CD4-positive, CD25-positive, alpha-beta regulatory T cell (primary cell): Measurements from ENCODE around the gene HS3ST4. TPM values are rescaled to one million over a fixed set of nuclear protein-coding genes. Genes with fewer than 3 reads are reported as not detected.
A peak's percentile ranks its signal among the peaks of the same experiment; 100 is the strongest.
"Not testable (repeated sequence)": the region's sequence is repeated elsewhere in the genome, so short reads cannot be mapped to it uniquely, and the experiment has no call there.

ENCODE experiments used
- ATAC-seq, 2 donors: fragments of 150-1000 bp; cut with Tn5 transposase; one replicate each; pipeline ENCODE4 v1.10.0; 2021; ENCODE audit warnings: low read depth in 2 of 2, moderate number of reproducible peaks in 2 of 2, moderate library complexity in 1 of 2
- DNase-seq, 3 donors: peaks; one replicate each; pipeline versions ENCODE4 v3.0.0 to v3.0.0-alpha.2; 2012 to 2022; ENCODE audit warnings: mixed read lengths in 1 of 3
- H3K27ac ChIP-seq: one replicate; pipeline ENCODE4 v1.7.0; 2013; ENCODE audit warnings: mild to moderate bottlenecking, low read length; ENCODE audit not compliant: insufficient read depth, poor library complexity, severe bottlenecking
- H3K27me3 ChIP-seq: one replicate; pipeline ENCODE4 v1.7.0; 2013; ENCODE audit warnings: low read length; ENCODE audit not compliant: control insufficient read depth, insufficient read depth
- H3K36me3 ChIP-seq: one replicate; pipeline ENCODE4 v1.7.0; 2013; ENCODE audit warnings: mild to moderate bottlenecking, low read length, moderate library complexity; ENCODE audit not compliant: control insufficient read depth, insufficient read depth
- H3K4me1 ChIP-seq: 2 replicates; pipeline ENCODE4 v1.7.0; 2013; ENCODE audit warnings: mild to moderate bottlenecking, low read length; ENCODE audit not compliant: insufficient read depth, control insufficient read depth, poor library complexity, severe bottlenecking
- H3K4me3 ChIP-seq: one replicate; pipeline ENCODE4 v1.7.0; 2013; ENCODE audit warnings: low read depth, mild to moderate bottlenecking, low read length, moderate library complexity
- H3K9me3 ChIP-seq, 2 experiments: 1 replicate in 1 of 2; 2 replicates in 1 of 2; pipeline ENCODE4 v1.7.0; 2013; ENCODE audit warnings: low read length in 2 of 2, mild to moderate bottlenecking in 1 of 2, moderate library complexity in 1 of 2; ENCODE audit not compliant: control insufficient read depth in 2 of 2
- H3K27ac Mint-ChIP-seq, 3 donors: one replicate each; pipeline ENCODE4 v1.8.0; 2020 to 2022; ENCODE audit warnings: mild to moderate bottlenecking in 3 of 3, mixed read lengths in 3 of 3, moderate library complexity in 2 of 3
- H3K27me3 Mint-ChIP-seq: one replicate; pipeline ENCODE4 v1.8.0; 2022; ENCODE audit warnings: mild to moderate bottlenecking, mixed read lengths
- H3K36me3 Mint-ChIP-seq: one replicate; pipeline ENCODE4 v1.8.0; 2020; ENCODE audit warnings: mixed read lengths
- H3K4me1 Mint-ChIP-seq, 4 donors: one replicate each; pipeline ENCODE4 v1.8.0; 2020 to 2022; ENCODE audit warnings: mixed read lengths in 4 of 4, mild to moderate bottlenecking in 1 of 4
- H3K4me3 Mint-ChIP-seq, 4 donors: one replicate each; pipeline ENCODE4 v1.8.0; 2020 to 2022; ENCODE audit warnings: mild to moderate bottlenecking in 4 of 4, mixed read lengths in 4 of 4, moderate library complexity in 3 of 4
- H3K9me3 Mint-ChIP-seq, 7 donors: one replicate each; pipeline ENCODE4 v1.8.0; 2020 to 2022; ENCODE audit warnings: mixed read lengths in 7 of 7, mild to moderate bottlenecking in 3 of 7, moderate library complexity in 2 of 7
- polyA plus RNA-seq, 4 donors: library from polyadenylated mRNA; unstranded; fragments of 300-500 nt; fragmentation: Illumina TruSeq; gene quantifications; one replicate each; pipeline ENCODE4 v1.2.3, GENCODE V29; 2021
- total RNA-seq: library from RNA; stranded (reverse); gene quantifications from one replicate; pipeline ENCODE4 v1.2.3, GENCODE V29; 2022

HS3ST4 gene
- total and polyA plus RNA-seq, 5 donors from 2014 or later = not detected

DNA sequence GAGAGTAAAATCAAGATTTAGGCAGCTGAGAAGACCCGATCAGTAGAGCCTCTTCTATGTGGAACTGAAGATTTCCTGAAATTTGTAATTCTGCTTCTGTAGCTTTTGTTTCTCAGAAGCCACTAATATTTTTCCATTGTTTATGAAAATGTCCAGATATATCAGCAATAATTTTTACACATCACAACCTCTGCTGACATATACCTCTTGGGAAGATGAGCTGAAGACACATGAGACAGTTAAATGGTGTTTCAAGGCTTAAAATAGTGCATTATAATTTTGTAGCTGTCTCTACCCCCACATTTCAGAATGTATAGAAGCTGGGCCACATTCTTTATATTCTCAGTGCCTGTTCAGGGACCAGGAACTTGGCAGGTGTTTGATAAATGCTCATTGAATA lies 320.6 kb downstream of the HS3ST4 start:
- Mint-ChIP-seq H3K4me1 (no peaks in the 10 kb centered on the region), H3K27ac (no peak overlapping the region), H3K27me3 (no peaks in the 10 kb centered on the region), H3K4me3 (no peak overlapping the region), H3K9me3 (peaks cover 0 to 15% (median 7%) of the 10 kb centered on the region in 7 donors), H3K36me3 (no peaks in the 10 kb centered on the region)
- no peaks in the 10 kb centered on the region for H3K36me3 ChIP-seq
- no peak overlapping the region for H3K27ac ChIP-seq
- peaks cover 2% of the 10 kb centered on the region for H3K27me3 ChIP-seq
- DNase-seq (no peak), ATAC-seq (no peak)
- H3K9me3 ChIP-seq = peaks cover 8 to 16% of the 10 kb centered on the region in 2 experiments
- no peaks in the 10 kb centered on the region for H3K4me1 ChIP-seq
- H3K4me3 ChIP-seq = no peak overlapping the region

DNA sequence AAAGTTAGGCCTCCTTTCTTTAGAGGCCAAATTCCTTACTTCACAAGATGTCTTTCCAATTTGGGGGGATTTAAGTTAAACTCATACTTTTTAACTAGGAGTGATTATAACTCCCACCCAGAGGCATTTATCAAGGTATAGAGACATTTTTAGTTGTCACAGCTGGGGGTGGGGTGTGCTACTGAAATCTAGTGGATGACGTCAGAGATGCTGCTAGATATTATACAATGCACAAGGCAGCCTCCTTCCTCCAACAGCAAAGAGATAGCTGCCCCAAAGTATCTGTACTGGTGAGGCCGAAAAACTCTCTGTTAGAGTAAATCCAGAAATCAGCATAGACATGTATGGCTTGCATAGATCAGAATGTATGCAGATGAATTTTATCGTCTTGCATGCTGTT lies 324.0 kb downstream of the HS3ST4 start:
- no peak for DNase-seq
- peaks cover 9 to 13% of the 10 kb centered on the region in 2 experiments for H3K9me3 ChIP-seq
- no peak overlapping the region for H3K4me3 ChIP-seq
- no peak overlapping the region for H3K4me3 Mint-ChIP-seq
- H3K4me1 ChIP-seq = no peaks in the 10 kb centered on the region
- no peaks in the 10 kb centered on the region for H3K27me3 ChIP-seq
- H3K36me3 ChIP-seq = no peaks in the 10 kb centered on the region
- H3K4me1 Mint-ChIP-seq = no peaks in the 10 kb centered on the region
- no peak overlapping the region for H3K27ac ChIP-seq
- H3K9me3 Mint-ChIP-seq = peaks cover 0 to 20% (median 4%) of the 10 kb centered on the region in 7 donors
- no peak for ATAC-seq
- H3K36me3 Mint-ChIP-seq = no peaks in the 10 kb centered on the region
- no peaks in the 10 kb centered on the region for H3K27me3 Mint-ChIP-seq
- H3K27ac Mint-ChIP-seq = no peak overlapping the region

DNA sequence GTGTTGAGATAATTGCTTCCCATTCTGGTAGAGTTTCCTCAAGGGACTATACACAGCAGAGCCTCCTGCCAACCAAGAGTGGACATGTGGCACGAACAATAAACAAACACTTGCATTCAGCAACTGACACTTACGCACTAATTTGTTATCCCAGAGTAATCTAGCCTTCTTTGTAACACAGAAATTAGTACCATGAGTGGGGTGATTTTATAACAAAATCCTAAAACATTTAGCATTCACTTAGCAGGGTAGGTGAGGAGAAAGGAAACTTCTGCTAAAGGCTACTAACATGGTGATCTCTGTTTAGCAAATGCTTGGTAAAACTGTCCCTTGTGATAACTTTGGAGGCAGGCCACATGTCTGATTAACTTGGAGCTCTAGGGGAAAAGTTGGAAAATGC lies 325.2 kb downstream of the HS3ST4 start:
- Mint-ChIP-seq H3K4me3 (no peak overlapping the region), H3K9me3 (peaks cover 0 to 20% (median 4%) of the 10 kb centered on the region in 7 donors), H3K36me3 (no peaks in the 10 kb centered on the region), H3K4me1 (no peaks in the 10 kb centered on the region), H3K27ac (no peak overlapping the region), H3K27me3 (peaks cover 1% of the 10 kb centered on the region)
- H3K4me1 ChIP-seq = no peaks in the 10 kb centered on the region
- no peaks in the 10 kb centered on the region for H3K36me3 ChIP-seq
- ATAC-seq (no peak), DNase-seq (no peak)
- peaks cover 9 to 13% of the 10 kb centered on the region in 2 experiments for H3K9me3 ChIP-seq
- no peaks in the 10 kb centered on the region for H3K27me3 ChIP-seq
- no peak overlapping the region for H3K4me3 ChIP-seq
- no peak overlapping the region for H3K27ac ChIP-seq

DNA sequence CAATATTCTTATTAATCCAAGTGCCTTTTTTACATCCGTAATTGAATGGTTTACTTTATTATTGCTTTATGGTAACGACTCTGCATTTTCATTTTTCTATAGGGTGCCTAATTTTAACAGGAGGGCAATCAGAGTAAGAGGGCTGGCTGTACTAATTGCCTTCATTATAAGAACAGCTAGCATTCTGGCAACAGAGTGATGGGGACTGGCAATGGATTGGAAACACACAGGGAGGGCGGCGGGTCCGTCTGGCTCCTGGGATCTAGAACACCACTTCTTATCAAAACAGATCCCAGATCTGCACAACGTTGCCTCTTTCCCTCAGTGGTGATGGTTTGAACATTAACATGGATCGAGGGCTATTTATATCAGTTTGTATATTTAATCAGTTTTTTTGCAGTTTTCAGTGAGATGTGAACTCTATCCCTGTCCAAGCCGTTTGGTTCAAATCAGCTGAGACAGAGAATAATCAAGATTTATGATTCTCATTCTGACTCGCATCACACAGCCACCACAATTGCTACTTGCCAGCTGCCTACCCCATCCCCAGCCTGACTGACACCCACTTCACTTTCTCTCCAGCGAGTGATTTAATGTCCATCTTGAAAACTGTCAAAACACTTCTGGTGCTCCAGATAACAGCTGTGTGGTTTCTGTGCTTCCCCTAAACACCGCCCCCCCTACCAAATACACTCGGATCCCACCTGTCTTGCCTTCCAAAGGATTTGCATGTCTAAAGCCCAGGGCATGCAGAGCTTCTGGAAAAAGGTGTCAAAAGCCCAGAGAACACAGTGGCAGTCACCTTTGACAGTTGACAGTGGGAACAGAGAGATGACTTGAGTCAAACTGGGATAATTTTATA lies 327.9 kb downstream of the HS3ST4 start:
- H3K27me3 Mint-ChIP-seq = peaks cover 7% of the 10 kb centered on the region
- Histone ChIP-seq H3K4me3 (no peak overlapping the region), H3K36me3 (no peaks in the 10 kb centered on the region), H3K4me1 (no peaks in the 10 kb centered on the region), H3K27me3 (no peaks in the 10 kb centered on the region), H3K9me3 (peaks cover 9 to 13% of the 10 kb centered on the region in 2 experiments), H3K27ac (no peak overlapping the region)
- H3K4me3 Mint-ChIP-seq = no peak overlapping the region
- H3K4me1 Mint-ChIP-seq = no peaks in the 10 kb centered on the region
- H3K36me3 Mint-ChIP-seq = no peaks in the 10 kb centered on the region
- peak overlapping the region in 1 of 3 donors; percentile 5 for H3K27ac Mint-ChIP-seq
- peaks cover 0 to 17% (median 4%) of the 10 kb centered on the region in 7 donors for H3K9me3 Mint-ChIP-seq
- ATAC-seq (no peak), DNase-seq (no peak)

DNA sequence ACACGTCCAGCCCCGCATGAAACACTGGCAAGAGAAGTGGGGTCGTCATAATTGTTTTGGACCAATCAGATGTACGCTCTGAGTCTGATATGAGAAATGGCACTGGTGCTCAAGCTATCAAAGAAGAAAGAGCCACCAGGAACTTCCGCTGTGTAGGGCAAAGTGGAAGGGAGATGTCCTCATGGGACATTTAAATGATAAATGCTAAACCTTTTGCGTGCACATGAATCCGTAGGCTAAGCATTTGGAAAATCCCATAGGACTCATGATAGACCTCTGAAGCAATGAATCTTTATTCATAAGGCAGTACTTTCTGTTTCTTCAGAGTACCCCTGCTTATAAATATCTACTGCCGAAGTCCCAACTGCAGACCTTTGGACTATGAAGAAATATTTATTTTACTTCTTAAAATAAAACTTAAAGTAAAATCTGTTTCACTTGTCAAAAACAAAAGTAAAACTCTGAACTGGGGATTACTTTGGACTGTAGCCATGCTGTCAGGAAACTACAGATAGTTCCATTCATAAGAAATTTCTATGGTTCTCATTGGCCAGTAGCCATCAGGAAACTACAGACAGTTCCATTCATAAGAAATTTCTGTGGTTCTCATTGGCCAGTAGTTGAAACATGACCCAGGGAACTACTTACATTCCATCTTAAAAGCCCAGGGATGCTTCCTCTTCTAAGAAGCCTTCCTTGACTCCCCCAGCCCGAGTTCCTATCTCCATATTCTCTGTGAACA lies 335.1 kb downstream of the HS3ST4 start:
- Mint-ChIP-seq H3K4me3 (no peak overlapping the region), H3K9me3 (peaks cover 0 to 7% (median 0%) of the 10 kb centered on the region in 7 donors), H3K27ac (no peak overlapping the region), H3K36me3 (no peaks in the 10 kb centered on the region), H3K4me1 (no peaks in the 10 kb centered on the region), H3K27me3 (peaks cover 13% of the 10 kb centered on the region)
- Histone ChIP-seq H3K4me3 (no peak overlapping the region), H3K27ac (no peak overlapping the region), H3K4me1 (no peaks in the 10 kb centered on the region), H3K9me3 (no peaks in the 10 kb centered on the region), H3K27me3 (no peaks in the 10 kb centered on the region), H3K36me3 (no peaks in the 10 kb centered on the region)
- DNase-seq = no peak
- no peak for ATAC-seq

DNA sequence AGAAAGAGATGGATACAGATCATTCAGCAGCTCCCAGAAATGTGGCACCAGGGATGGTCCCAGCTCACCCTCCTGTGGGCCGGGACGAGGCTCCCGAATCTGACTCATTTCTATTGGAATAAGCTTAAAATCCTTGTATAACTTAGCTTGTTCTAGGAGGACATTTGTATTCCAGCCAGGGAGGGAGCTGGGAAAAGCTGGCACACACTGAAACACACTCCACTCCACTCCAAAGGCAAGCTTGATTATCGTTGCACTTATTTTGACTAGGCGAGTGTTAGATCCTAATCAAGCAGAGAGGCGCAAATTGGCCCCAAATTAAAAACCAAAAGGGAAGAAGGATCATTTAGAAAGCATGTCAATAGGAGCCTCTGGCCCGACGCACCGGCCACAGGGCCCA lies 339.5 kb downstream of the HS3ST4 start:
- Histone ChIP-seq H3K4me3 (no peak overlapping the region), H3K36me3 (no peaks in the 10 kb centered on the region), H3K4me1 (no peaks in the 10 kb centered on the region), H3K27ac (no peak overlapping the region), H3K9me3 (no peaks in the 10 kb centered on the region), H3K27me3 (no peaks in the 10 kb centered on the region)
- Mint-ChIP-seq H3K36me3 (no peaks in the 10 kb centered on the region), H3K4me3 (no peak overlapping the region), H3K27me3 (peaks cover 6% of the 10 kb centered on the region), H3K4me1 (no peaks in the 10 kb centered on the region), H3K27ac (no peak overlapping the region), H3K9me3 (peaks cover 0 to 7% (median 0%) of the 10 kb centered on the region in 7 donors)
- DNase-seq (no peak), ATAC-seq (no peak)

DNA sequence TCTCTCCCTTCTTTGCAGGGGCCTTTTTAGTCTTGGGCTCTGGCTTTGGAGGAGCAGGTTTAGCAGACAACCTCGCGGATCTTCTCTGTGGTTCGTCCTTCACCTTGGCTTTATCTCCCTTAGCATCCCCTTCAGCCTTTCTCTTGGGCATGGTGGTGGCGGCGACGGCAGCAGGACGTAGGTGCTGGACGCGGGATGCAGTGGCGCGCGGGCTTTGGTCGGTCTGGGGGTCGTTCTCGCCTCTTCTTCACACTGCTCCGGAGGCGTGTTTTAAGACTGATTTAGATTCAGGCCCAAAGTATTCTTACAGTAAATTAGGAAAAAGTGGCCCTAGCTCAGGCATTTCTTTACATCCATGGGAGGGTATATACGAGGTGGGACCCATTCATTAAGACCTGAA lies 340.9 kb downstream of the HS3ST4 start:
- not testable (repeated sequence) for H3K9me3 Mint-ChIP-seq, H3K27me3 Mint-ChIP-seq

More for the DNA sequence above, 340.9 kb downstream of the HS3ST4 start:
- not testable (repeated sequence) for H3K36me3 ChIP-seq, H3K36me3 Mint-ChIP-seq, H3K4me1 Mint-ChIP-seq, H3K4me1 ChIP-seq, H3K9me3 ChIP-seq, H3K4me3 Mint-ChIP-seq, H3K27ac Mint-ChIP-seq, ATAC-seq, H3K27me3 ChIP-seq, DNase-seq, H3K27ac ChIP-seq, H3K4me3 ChIP-seq
